HUES48 (cell line): ENCODE data around the gene TGM2.

Source experiments
- H3K27ac ChIP-seq: one replicate; pipeline ENCODE4 v1.7.0; 2013; ENCODE audit warnings: low read depth, low read length, inconsistent platforms
- H3K27me3 ChIP-seq: 2 replicates; pipeline ENCODE4 v1.6.1; 2013; ENCODE audit warnings: mild to moderate bottlenecking, low read length; ENCODE audit not compliant: control insufficient read depth, insufficient read depth
- H3K36me3 ChIP-seq: 2 replicates; pipeline ENCODE4 v1.6.1; 2013; ENCODE audit warnings: low read length; ENCODE audit not compliant: control insufficient read depth, insufficient read depth
- H3K4me1 ChIP-seq: 2 replicates; pipeline ENCODE4 v1.6.1; 2013; ENCODE audit warnings: mild to moderate bottlenecking, low read length; ENCODE audit not compliant: control insufficient read depth, insufficient read depth
- H3K4me3 ChIP-seq: 2 replicates; pipeline ENCODE4 v1.5.1; 2013; ENCODE audit warnings: mild to moderate bottlenecking, low read depth, low read length
- H3K9ac ChIP-seq: 2 replicates; pipeline ENCODE4 v1.6.1; 2013; ENCODE audit warnings: mild to moderate bottlenecking, low read depth, low read length, moderate library complexity
- H3K9me3 ChIP-seq: 2 replicates; pipeline ENCODE4 v1.6.1; 2013; ENCODE audit warnings: low read length; ENCODE audit not compliant: control insufficient read depth, insufficient read depth

The TGM2 gene

GRCh38 chr20:38190166-38190565 is 25.1 kb upstream of the TGM2 start:
- Histone ChIP-seq H3K27me3 (no peaks in the 10 kb centered on the region), H3K36me3 (no peaks in the 10 kb centered on the region), H3K4me3 (no peak overlapping the region), H3K9ac (no peak overlapping the region), H3K9me3 (no peaks in the 10 kb centered on the region), H3K27ac (no peak overlapping the region), H3K4me1 (no peaks in the 10 kb centered on the region)

- H3K4me3 ChIP-seq = no peak overlapping the region
- no peak overlapping the region for H3K27ac ChIP-seq
- H3K9me3 ChIP-seq = no peaks in the 10 kb centered on the region
- H3K4me1 ChIP-seq = no peaks in the 10 kb centered on the region
- no peak overlapping the region for H3K9ac ChIP-seq
- H3K36me3 ChIP-seq = no peaks in the 10 kb centered on the region
- H3K27me3 ChIP-seq = no peaks in the 10 kb centered on the region
Measured at GRCh38 chr20:38187517-38187916, 22.4 kb upstream of the TGM2 start.

- no peaks in the 10 kb centered on the region for H3K27me3 ChIP-seq
- no peaks in the 10 kb centered on the region for H3K9me3 ChIP-seq
- no peak overlapping the region for H3K4me3 ChIP-seq
- no peak overlapping the region for H3K9ac ChIP-seq
- no peak overlapping the region for H3K27ac ChIP-seq
- no peaks in the 10 kb centered on the region for H3K4me1 ChIP-seq
- no peaks in the 10 kb centered on the region for H3K36me3 ChIP-seq
Measured at GRCh38 chr20:38186788-38187221, 21.7 kb upstream of the TGM2 start.

DNA sequence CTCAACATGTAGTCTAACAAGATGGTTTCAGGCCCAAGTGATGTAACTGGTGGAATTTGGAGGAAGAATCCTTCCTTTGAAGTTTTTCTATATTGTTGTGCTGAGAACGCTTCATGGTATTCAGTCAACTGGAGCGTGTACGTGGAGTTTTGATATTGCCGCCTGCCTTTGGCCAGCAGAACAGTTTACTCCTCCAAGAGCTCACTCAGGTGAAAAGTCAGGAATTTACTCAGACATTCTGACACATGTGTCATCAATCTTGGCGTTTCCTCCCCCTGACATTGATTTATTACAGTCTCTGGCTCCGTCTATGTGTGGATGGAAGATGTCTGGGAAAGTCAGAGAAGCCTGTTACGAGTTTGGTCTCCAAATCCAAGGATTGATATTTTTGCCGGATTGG is 19.0 kb upstream of the TGM2 start:
- no peak overlapping the region for H3K27ac ChIP-seq
- H3K9ac ChIP-seq = no peak overlapping the region
- H3K4me1 ChIP-seq = no peaks in the 10 kb centered on the region
- H3K27me3 ChIP-seq = no peaks in the 10 kb centered on the region
- H3K36me3 ChIP-seq = no peaks in the 10 kb centered on the region
- H3K9me3 ChIP-seq = no peaks in the 10 kb centered on the region
- H3K4me3 ChIP-seq = no peak overlapping the region

GRCh38 chr20:38181971-38182370 is 16.9 kb upstream of the TGM2 start:
- H3K4me3 ChIP-seq = no peak overlapping the region
- no peaks in the 10 kb centered on the region for H3K9me3 ChIP-seq
- H3K27ac ChIP-seq = no peak overlapping the region
- no peaks in the 10 kb centered on the region for H3K36me3 ChIP-seq
- H3K9ac ChIP-seq = no peak overlapping the region
- no peaks in the 10 kb centered on the region for H3K4me1 ChIP-seq
- H3K27me3 ChIP-seq = no peaks in the 10 kb centered on the region

DNA sequence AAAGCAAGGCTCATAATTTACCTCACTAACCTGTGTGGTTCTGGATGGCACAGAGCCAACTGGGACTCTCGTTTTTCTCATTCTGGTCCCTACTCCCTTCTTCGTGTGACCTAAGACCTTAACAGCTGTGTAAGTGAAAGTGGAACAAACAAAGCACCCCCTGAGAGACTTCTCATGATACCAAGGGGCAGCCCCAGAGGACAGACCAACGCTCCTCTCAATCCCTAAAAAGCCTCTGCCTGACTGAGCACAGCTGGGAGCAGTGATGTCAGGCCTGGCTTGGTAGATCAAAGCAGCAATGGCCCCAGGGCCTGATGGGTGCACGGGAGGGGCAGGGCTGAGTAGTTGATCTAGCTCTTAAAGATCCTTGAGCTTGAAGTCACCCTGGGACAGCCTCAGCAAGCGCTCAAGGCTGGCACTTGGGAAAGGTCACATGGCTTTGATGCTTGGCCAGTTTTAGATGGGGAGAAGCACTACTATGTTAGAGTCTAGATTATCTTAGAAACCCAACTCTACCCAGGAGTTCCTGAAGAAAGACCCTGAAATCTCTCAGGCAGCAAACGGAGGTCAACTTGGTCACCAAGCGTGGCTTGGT is 16.2 kb upstream of the TGM2 start:
- Histone ChIP-seq H3K27ac (no peak overlapping the region), H3K4me1 (no peaks in the 10 kb centered on the region), H3K9me3 (no peaks in the 10 kb centered on the region), H3K36me3 (no peaks in the 10 kb centered on the region), H3K4me3 (no peak overlapping the region), H3K27me3 (no peaks in the 10 kb centered on the region), H3K9ac (no peak overlapping the region)

DNA sequence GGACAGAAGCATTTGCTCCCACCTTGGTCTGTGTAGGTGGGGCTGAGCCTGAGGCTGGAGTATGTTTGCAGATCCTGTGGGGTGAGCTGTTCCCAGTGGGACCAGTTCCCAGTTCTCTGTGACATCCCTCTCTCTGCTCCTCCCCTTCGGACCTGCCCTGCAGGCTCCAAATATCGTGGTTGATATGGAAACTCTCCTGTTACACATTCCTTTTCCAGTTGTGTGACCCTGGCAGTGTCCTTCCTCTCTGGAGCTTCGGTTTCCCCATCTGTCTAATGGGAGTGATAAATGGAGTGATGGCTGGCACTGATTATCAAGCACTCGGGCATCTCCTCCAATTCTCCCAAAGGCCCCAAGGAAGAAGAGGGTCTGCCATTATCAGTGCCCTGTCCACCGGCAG is 15.7 kb upstream of the TGM2 start:
- no peak overlapping the region for H3K27ac ChIP-seq
- H3K9ac ChIP-seq = no peak overlapping the region
- no peaks in the 10 kb centered on the region for H3K9me3 ChIP-seq

GRCh38 chr20:38179846-38180245 is 14.8 kb upstream of the TGM2 start:
- Histone ChIP-seq H3K9ac (no peak overlapping the region), H3K9me3 (no peaks in the 10 kb centered on the region), H3K27ac (no peak overlapping the region), H3K4me3 (no peak overlapping the region), H3K4me1 (no peaks in the 10 kb centered on the region), H3K36me3 (no peaks in the 10 kb centered on the region), H3K27me3 (no peaks in the 10 kb centered on the region)

More for the DNA sequence above, 15.7 kb upstream of the TGM2 start:
- Histone ChIP-seq H3K4me3 (no peak overlapping the region), H3K36me3 (no peaks in the 10 kb centered on the region), H3K27me3 (no peaks in the 10 kb centered on the region), H3K4me1 (no peaks in the 10 kb centered on the region)

- Histone ChIP-seq H3K27me3 (no peaks in the 10 kb centered on the region), H3K36me3 (no peaks in the 10 kb centered on the region), H3K9me3 (no peaks in the 10 kb centered on the region), H3K4me1 (no peaks in the 10 kb centered on the region), H3K9ac (no peak overlapping the region), H3K4me3 (no peak overlapping the region), H3K27ac (no peak overlapping the region)
Measured at GRCh38 chr20:38178581-38178980, 13.5 kb upstream of the TGM2 start.

DNA sequence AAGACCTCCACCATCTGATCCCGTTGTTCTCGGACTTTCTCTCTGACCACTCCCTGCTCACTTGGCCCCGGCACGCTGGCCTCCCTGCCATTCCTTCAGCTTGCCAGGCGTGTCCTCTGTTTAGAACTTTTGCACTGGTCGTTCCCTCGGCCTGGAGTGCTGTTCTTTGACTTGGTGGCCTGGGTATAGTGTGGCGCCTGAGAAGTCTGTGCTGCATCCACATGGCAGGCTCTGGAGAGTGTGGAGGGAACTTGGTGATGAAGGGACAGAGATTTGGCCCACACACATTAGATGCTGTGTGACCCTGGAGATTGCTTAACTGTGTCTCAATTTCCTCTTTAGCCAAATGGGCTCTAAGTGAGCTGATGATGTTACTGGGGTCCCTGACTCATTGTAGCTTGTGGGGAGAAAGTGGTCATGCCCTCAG is 13.0 kb upstream of the TGM2 start:
- Histone ChIP-seq H3K27me3 (no peaks in the 10 kb centered on the region), H3K9ac (no peak overlapping the region), H3K36me3 (no peaks in the 10 kb centered on the region), H3K4me3 (no peak overlapping the region), H3K4me1 (no peaks in the 10 kb centered on the region), H3K9me3 (no peaks in the 10 kb centered on the region), H3K27ac (no peak overlapping the region)

DNA sequence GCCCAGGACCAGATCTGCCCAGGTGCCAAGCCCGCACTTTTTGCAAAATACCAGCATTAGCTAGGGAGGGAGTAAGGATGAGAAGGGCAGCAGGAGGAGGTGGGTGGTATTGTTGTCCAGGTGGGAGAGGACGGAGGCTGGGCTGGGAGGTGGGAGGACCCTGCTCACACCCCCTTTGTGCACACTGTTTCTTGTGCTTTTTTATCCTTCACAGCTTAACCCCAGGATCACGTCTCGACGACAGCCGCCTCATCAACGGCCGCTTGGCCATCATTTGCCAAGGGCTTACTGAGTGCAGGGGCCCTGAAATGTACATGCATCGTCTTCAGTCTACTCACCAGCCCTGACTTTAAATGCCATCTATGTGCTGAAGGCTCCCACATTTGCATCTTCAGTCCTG is 12.1 kb upstream of the TGM2 start:
- H3K36me3 ChIP-seq = no peaks in the 10 kb centered on the region
- no peaks in the 10 kb centered on the region for H3K4me1 ChIP-seq
- no peak overlapping the region for H3K27ac ChIP-seq
- no peak overlapping the region for H3K9ac ChIP-seq
- no peaks in the 10 kb centered on the region for H3K9me3 ChIP-seq
- H3K27me3 ChIP-seq = no peaks in the 10 kb centered on the region
- H3K4me3 ChIP-seq = no peak overlapping the region
